HG03097 (cell line): Measurements from ENCODE around the gene ZER1.

ENCODE experiments used
- ATAC-seq: cut with Tn5 transposase; IDR thresholded peaks from one replicate; pipeline ENCODE4 v1.9.1; 2021; ENCODE audit not compliant: unreplicated experiment, low FRiP score

ZER1 gene

DNA sequence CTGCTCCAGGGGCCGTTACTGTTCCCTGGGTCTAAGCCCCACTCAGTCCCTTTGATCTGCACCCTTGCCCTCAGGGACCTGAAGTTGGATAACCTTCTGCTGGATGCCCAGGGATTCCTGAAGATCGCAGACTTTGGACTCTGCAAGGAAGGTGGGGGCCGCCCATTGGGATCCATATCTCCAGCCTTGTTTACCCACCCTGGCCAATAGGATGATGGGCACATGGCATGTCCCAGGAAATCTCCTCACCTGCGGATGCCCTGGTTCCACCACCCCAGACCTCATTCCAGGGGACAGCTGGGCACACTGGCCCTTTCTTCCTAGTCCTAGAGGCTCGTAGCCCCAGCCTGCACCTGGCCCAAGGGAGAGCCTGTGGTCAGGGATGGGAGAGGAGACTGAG, 53.3 kb downstream of the ZER1 start:
- no peak for ATAC-seq

DNA sequence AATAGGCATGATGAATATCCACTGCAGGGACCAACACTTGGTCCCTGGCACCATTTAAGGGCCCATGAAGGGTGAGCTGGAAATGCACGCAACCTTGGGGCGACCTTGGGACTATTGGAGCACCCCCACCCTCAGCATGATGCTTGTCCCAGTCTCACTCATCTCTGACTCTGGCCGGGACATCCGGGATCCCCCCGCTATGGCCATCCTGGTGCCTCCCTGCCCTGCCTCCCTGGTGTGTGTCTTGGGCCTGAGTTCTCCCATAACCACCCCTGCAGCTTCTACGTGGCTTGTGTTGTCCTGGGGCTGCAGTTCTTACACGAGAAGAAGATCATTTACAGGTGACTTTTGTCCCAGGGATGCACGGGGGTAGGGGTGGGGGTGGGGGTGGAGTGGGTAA, 53.7 kb downstream of the ZER1 start:
- no peak for ATAC-seq

- ATAC-seq = no peak
Measured at GRCh38 chr9:128716581-128717254, 55.0 kb downstream of the ZER1 start.

DNA sequence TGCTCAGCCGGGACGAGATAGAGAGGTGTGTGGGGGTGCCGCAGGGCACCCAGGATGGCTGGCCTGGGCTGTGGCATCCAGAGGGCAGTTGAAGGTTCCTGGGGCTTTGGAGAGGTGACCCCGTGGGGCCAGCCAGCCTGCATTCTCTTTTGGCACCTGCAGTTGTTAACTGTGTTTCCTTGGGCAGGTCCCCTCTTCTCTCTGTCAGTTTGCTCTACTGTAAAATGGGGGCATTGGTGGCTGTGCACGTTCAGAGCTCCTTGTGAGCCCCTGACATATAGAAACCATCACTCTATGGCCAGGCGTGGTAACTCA, 56.3 kb downstream of the ZER1 start:
- no peak for ATAC-seq

DNA sequence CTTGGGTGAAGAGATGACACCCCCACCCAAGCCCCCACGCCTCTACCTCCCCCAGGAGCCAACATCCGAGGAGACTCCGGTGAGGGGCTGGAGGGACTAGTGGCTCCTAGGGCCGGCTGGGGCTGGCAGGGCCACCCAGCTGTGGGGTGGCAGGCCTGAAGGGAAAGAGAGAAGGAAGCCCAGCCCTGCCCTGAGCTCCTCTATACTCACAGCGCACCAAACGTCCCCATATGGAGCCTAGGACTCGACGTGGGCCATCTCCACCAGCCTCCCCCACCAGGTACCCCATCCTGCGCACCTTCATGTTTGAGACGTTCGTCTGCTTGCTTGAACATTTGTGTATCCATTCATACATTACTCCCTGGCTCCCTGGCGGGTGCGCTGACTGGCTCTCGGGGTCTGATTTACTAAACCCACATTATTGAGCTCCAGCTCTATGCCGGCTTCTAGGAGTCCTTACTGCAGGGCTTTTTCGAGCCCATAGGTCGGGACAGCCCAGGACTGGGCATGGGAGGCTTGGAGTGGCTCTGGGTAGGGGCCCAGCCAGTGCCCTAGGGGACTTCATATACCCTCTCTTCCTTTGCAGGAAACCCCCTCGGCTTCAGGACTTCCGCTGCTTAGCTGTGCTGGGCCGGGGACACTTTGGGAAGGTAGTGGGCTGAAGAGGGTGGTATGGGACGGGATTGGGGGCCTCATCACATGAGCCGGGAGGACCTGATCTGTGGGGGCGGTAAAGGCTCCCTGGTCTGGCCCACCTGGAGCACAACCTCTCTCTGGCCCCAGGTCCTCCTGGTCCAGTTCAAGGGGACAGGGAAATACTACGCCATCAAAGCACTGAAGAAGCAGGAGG, 56.9 kb downstream of the ZER1 start:
- no peak for ATAC-seq

- ATAC-seq = no peak
Measured at GRCh38 chr9:128713941-128714573, 57.7 kb downstream of the ZER1 start.

DNA sequence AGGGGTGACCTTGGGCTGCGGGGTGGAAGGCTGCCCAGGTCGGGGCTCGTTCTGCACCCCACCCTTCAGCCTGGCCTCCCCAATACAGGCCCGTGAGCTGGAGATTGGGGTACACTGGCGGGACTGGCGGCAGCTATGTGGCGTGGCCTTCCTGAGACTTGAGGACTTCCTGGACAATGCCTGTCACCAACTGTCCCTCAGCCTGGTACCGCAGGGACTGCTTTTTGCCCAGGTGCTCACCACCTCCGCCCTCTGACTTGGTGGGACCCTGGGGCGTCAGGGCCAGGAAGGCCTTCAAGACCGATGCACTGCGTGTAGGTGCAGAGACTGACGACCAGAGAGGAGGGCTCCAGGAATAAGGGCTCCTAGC, 58.3 kb downstream of the ZER1 start:
- no peak for ATAC-seq

- no peak for ATAC-seq
Measured at GRCh38 chr9:128712451-128713410, 59.0 kb downstream of the ZER1 start.

GRCh38 chr9:128707446-128707845, 64.3 kb downstream of the ZER1 start:
- ATAC-seq = no peak

DNA sequence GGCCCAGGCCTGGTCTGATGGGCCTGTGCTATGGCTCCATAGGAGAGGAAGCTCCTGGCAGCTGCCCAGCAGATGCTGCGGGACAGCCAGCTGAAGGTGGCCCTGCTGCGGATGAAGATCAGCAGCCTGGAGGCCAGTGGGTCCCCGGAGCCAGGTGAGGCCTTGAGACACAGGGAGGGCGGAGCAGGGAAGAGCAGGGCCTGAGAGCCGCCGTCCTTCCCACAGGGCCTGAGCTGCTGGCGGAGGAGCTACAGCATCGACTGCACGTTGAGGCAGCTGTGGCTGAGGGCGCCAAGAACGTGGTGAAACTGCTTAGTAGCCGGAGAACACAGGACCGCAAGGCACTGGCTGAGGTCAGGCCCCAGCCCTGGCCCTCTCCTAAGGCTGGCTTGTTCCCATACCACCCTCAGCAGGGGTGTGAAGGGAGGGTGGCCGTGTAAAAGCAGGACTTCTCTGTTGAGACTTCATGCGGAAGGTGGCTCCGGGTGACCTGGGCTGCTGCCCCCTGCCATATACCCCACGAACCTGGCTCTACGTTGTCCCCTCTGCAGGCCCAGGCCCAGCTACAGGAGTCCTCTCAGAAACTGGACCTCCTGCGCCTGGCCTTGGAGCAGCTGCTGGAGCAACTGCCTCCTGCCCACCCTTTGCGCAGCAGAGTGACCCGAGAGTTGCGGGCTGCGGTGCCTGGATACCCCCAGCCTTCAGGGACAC, 64.9 kb downstream of the ZER1 start:
- no peak for ATAC-seq

DNA sequence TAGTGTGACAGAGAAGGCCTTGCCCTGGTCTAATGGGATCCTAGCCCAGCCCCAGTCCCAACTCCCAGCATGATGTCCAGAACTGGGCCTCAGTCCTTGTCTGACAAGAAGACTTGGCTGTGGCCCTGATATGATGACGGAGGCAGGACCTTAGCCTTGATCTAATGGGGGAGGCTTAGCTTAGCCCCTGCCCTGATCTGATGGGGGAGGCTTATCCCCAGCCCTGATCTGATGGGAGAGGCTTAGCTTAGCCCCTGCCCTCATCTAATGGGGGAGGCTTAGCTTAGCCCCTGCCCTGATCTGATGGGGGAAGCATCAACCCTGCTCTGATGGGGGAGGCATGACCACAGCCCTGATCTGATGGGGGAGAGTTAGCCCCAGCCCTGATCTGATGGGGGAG, 65.7 kb downstream of the ZER1 start:
- ATAC-seq = no peak

DNA sequence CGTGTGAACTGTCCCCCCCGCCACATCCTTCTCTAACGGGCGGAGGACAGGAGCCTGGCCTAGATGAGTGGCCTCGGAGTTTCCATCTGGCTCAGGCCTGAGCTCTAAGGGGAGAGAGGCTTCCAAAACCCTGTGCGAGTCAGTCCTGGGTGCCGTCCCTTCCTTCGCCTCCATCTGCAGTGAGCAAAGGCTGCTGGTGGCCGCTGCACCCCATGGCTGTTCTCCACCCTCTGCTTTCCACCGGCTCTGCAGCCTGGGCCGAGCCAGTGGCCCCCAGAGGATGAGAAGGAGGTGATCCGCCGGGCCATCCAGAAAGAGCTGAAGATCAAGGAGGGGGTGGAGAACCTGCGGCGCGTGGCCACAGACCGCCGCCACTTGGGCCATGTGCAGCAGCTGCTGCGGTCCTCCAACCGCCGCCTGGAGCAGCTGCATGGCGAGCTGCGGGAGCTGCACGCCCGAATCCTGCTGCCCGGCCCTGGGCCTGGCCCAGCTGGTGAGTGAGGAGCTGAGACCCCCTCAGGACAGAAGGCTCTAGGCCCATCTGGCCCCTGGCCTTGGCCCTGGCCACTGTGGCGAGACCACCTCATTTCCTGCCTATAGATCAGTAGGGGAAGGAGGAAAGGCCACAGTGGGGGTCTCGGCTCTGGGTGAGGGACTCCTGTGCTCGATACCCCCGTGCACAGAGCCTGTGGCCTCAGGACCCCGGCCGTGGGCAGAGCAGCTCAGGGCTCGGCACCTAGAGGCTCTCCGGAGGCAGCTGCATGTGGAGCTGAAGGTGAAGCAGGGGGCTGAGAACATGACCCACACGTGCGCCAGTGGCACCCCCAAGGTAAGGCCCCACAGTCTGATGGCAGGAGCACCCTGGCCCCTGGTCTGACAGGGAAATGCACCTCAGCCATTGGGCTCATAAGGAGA, 66.4 kb downstream of the ZER1 start:
- no peak for ATAC-seq

- ATAC-seq = no peak
Measured at GRCh38 chr9:128704356-128704670, 67.4 kb downstream of the ZER1 start.

GRCh38 chr9:128703616-128704355, 67.9 kb downstream of the ZER1 start:
- no peak for ATAC-seq

GRCh38 chr9:128702949-128703615, 68.6 kb downstream of the ZER1 start:
- peak; percentile 2 for ATAC-seq

GRCh38 chr9:128702445-128702948, 69.2 kb downstream of the ZER1 start, which contains the start of gene PKN3:
PKN3 (plus strand) TSS chr9:128702503; CDS start chr9:128702916, 413 bp downstream.
- peak; percentile 57 for ATAC-seq

GRCh38 chr9:128701227-128701854, 70.4 kb downstream of the ZER1 start:
- ATAC-seq = no peak
